Tibial nerve (tissue), 4 donors: Measurements from ENCODE around the gene CDKL5. TPM values are rescaled to one million over a fixed set of nuclear protein-coding genes. Genes with fewer than 3 reads are reported as not detected.

Experiments
- DNase-seq, 2 donors: peaks; one replicate each; pipeline ENCODE4 v3.0.0-alpha.2; 2019; ENCODE audit warnings: low spot score in 2 of 2
- H3K27ac ChIP-seq, 4 donors: fragments of 200-600 bp; sonication (generic) in 3 of 4; one replicate each; pipeline ENCODE4 v1.5.1; 2017 to 2019; ENCODE audit warnings: mild to moderate bottlenecking in 1 of 4
- H3K27me3 ChIP-seq, 2 donors: fragments of 200-600 bp; sonication (generic) in 1 of 2; one replicate each; pipeline versions ENCODE4 v1.5.1 to v1.6.0; 2017 to 2019
- H3K36me3 ChIP-seq, 3 donors: fragments of 200-600 bp; sonication (generic); one replicate each; pipeline ENCODE4 v1.5.1; 2018 to 2019
- H3K4me1 ChIP-seq, 4 donors: fragments of 200-600 bp; sonication (generic) in 3 of 4; one replicate each; pipeline ENCODE4 v1.5.1; 2017 to 2019
- H3K4me3 ChIP-seq, 4 donors: fragments of 200-600 bp; sonication (generic) in 3 of 4; one replicate each; pipeline ENCODE4 v1.5.1; 2017 to 2019; ENCODE audit warnings: mild to moderate bottlenecking in 1 of 4, moderate library complexity in 1 of 4
- H3K9me3 ChIP-seq, 4 donors: fragments of 200-600 bp; sonication (generic) in 3 of 4; one replicate each; pipeline ENCODE4 v1.5.1; 2017 to 2019
- CTCF ChIP-seq, 5 experiments: fragments of 200-600 bp in 3 of 5; fragments of 450-650 bp in 2 of 5; sonication (generic) in 3 of 5; IDR thresholded peaks; one replicate each; pipeline ENCODE4 v1.5.1; 2016 to 2019; ENCODE audit warnings: antibody characterized with exemption in 5 of 5, mild to moderate bottlenecking in 3 of 5, moderate library complexity in 2 of 5
- EP300 ChIP-seq, 2 donors: sonication (generic); formaldehyde crosslinking; IDR thresholded peaks; one replicate each; pipeline ENCODE4 v1.6.1; 2017; ENCODE audit warnings: antibody characterized with exemption in 2 of 2, mild to moderate bottlenecking in 1 of 2
- POLR2A ChIP-seq, 2 donors: fragments of 450-650 bp; IDR thresholded peaks; one replicate each; pipeline ENCODE4 v1.6.1; 2017; ENCODE audit warnings: antibody characterized with exemption in 2 of 2, mild to moderate bottlenecking in 2 of 2, moderate library complexity in 2 of 2
- WGBS, 2 donors: methylation state at CpG; one replicate each; pipeline ENCODE4 v1.1.5; 2018; 5-methylcytosine and 5-hydroxymethylcytosine counted together
- total RNA-seq, 4 donors: library from RNA; depleted of rRNA; stranded (reverse); fragments of >200 nt; gene quantifications; one replicate each; pipeline ENCODE4 v1.1.0, GENCODE V29; 2016

The CDKL5 gene
- total RNA-seq, 4 donors from 2014 or later: 6.1 to 7.5 (median 6.3) TPM

DNA sequence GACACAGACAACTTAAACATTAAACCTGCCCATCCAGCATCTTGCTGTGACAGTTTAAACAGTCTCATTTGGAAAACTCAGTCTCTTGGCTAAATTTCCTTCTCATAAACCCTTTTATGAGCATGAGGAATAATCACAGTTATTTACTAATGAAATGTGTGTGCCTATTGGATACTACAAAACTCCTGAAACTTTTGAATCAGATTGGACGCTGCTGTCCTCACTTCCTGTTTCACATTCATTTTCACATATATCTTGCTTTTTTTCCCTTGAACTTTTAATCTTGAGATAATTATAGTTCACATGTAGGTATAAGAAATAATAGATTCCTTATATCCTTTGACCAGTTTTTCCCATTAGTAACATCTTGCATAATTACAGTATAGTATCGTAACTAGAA is 111.7 kb downstream of the CDKL5 start:
- Histone ChIP-seq H3K4me1 (no peaks in the 10 kb centered on the region), H3K27ac (no peak overlapping the region), H3K9me3 (no peaks in the 10 kb centered on the region), H3K4me3 (no peak overlapping the region), H3K36me3 (no peaks in the 10 kb centered on the region), H3K27me3 (no peaks in the 10 kb centered on the region)
- no peak for DNase-seq
- TF ChIP-seq EP300 (IDR thresholded peaks at IDR 0.05): no peak
- TF ChIP-seq POLR2A (IDR thresholded peaks at IDR 0.05): no peak
- TF ChIP-seq CTCF (IDR thresholded peaks at IDR 0.05): no peak
- 90 to 91% methylated on average over 2 of the region's 2 CpGs for WGBS, 2 donors

GRCh38 chrX:18537524-18537923 is 112.1 kb downstream of the CDKL5 start:
- H3K36me3 ChIP-seq: no peaks in the 10 kb centered on the region
- 62 to 63% methylated on average over 1 of the region's 1 CpG for WGBS, 2 donors
- no peak overlapping the region for H3K27ac ChIP-seq
- no peaks in the 10 kb centered on the region for H3K27me3 ChIP-seq
- no peak overlapping the region for H3K4me3 ChIP-seq
- TF ChIP-seq CTCF (IDR thresholded peaks at IDR 0.05): no peak
- TF ChIP-seq POLR2A (IDR thresholded peaks at IDR 0.05): no peak
- TF ChIP-seq EP300 (IDR thresholded peaks at IDR 0.05): no peak
- DNase-seq: no peak
- no peaks in the 10 kb centered on the region for H3K4me1 ChIP-seq
- H3K9me3 ChIP-seq: no peaks in the 10 kb centered on the region

GRCh38 chrX:18542131-18542530 is 116.7 kb downstream of the CDKL5 start:
- Histone ChIP-seq H3K4me1 (no peaks in the 10 kb centered on the region), H3K27ac (no peak overlapping the region), H3K9me3 (no peaks in the 10 kb centered on the region), H3K36me3 (no peaks in the 10 kb centered on the region), H3K27me3 (no peaks in the 10 kb centered on the region), H3K4me3 (no peak overlapping the region)
- 83 to 88% methylated on average over 3 of the region's 3 CpGs for WGBS, 2 donors
- TF ChIP-seq POLR2A (IDR thresholded peaks at IDR 0.05): no peak
- no peak for DNase-seq

- Histone ChIP-seq H3K27me3 (no peaks in the 10 kb centered on the region), H3K27ac (no peak overlapping the region), H3K36me3 (no peaks in the 10 kb centered on the region), H3K9me3 (no peaks in the 10 kb centered on the region), H3K4me1 (no peaks in the 10 kb centered on the region), H3K4me3 (no peak overlapping the region)
- TF ChIP-seq CTCF (IDR thresholded peaks at IDR 0.05): no peak
- TF ChIP-seq POLR2A (IDR thresholded peaks at IDR 0.05): no peak
- no peak for TF ChIP-seq EP300 (IDR thresholded peaks at IDR 0.05)
- 76 to 80% methylated on average over 6 of the region's 6 CpGs for WGBS, 2 donors
- DNase-seq: no peak
Observed at GRCh38 chrX:18542905-18543304, 117.5 kb downstream of the CDKL5 start.

DNA sequence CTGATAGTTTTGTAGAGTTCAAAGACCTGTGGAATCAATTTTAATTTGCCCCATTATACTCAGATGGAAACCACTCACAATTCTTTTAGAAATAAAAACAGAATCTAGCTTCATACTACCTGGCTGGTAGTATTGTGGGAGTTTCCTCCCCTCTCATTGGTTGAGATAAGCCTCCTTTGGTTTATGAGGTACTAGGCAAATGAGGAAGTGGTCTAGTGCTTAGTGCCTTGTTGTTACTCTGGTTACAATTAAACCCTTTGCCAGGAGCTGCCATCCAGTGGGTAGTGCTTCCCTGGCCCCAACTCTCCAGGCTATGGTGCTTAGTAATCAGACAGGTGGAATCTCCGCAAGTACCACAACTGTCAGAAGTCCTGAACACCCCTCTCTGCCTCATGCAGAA is 118.3 kb downstream of the CDKL5 start:
- 83 to 100% methylated on average over 1 of the region's 1 CpG for WGBS, 2 donors
- TF ChIP-seq POLR2A (IDR thresholded peaks at IDR 0.05): no peak
- TF ChIP-seq EP300 (IDR thresholded peaks at IDR 0.05): no peak
- no peak for TF ChIP-seq CTCF (IDR thresholded peaks at IDR 0.05)
- no peak for DNase-seq
- Histone ChIP-seq H3K9me3 (no peaks in the 10 kb centered on the region), H3K27ac (no peak overlapping the region), H3K4me1 (no peaks in the 10 kb centered on the region), H3K4me3 (no peak overlapping the region), H3K36me3 (no peaks in the 10 kb centered on the region), H3K27me3 (no peaks in the 10 kb centered on the region)

DNA sequence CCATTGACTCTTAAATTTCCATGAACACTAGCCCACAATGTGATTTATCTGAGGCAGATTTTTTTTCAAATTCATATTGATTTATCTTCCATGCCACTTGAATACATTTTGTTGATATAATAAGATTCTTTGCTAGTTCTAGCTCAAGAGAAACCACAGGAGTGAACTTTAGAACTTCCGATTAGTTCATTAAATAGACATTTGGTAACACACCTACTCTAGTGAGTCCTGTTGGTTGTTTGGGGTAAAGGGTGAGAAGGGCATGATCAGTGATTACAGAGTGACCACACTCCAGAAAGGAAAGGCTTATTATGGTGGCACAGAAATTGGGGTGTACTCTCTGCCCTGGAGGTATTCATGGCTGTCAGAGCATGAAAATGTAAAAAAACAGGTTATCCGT is 120.4 kb downstream of the CDKL5 start:
- DNase-seq: no peak
- 89 to 97% methylated on average over 2 of the region's 2 CpGs for WGBS, 2 donors
- Histone ChIP-seq H3K27ac (no peak overlapping the region), H3K27me3 (no peaks in the 10 kb centered on the region), H3K9me3 (no peaks in the 10 kb centered on the region), H3K36me3 (no peaks in the 10 kb centered on the region), H3K4me1 (no peaks in the 10 kb centered on the region), H3K4me3 (no peak overlapping the region)
- TF ChIP-seq EP300 (IDR thresholded peaks at IDR 0.05): no peak
- no peak for TF ChIP-seq CTCF (IDR thresholded peaks at IDR 0.05)
- TF ChIP-seq POLR2A (IDR thresholded peaks at IDR 0.05): no peak
